Hepatocyte (in vitro differentiated cells): ENCODE results near the gene C3orf20. TPM values are rescaled to one million over a fixed set of nuclear protein-coding genes. Genes with fewer than 3 reads are reported as not detected.

Experiments
- DNase-seq: peaks from one replicate; pipeline ENCODE4 v3.0.0-alpha.2; 2016; ENCODE audit warnings: low spot score
- H2AFZ ChIP-seq: fragments of 200-600 bp; sonication (generic); 2 replicates; pipeline ENCODE4 v1.6.0; 2016; ENCODE audit warnings: antibody characterized with exemption, mild to moderate bottlenecking
- H3K27ac ChIP-seq: fragments of 200-600 bp; sonication (generic); 2 replicates; pipeline ENCODE4 v1.5.1; 2016; ENCODE audit warnings: mild to moderate bottlenecking
- H3K27me3 ChIP-seq: fragments of 200-600 bp; sonication (generic); 2 replicates; pipeline ENCODE4 v1.6.1; 2016
- H3K36me3 ChIP-seq: fragments of 200-600 bp; sonication (generic); replicated peaks from 2 replicates; pipeline ENCODE4 v1.5.1; 2016; ENCODE audit warnings: low read depth; ENCODE audit not compliant: insufficient read depth
- H3K4me1 ChIP-seq: fragments of 200-600 bp; sonication (generic); 2 replicates; pipeline ENCODE4 v1.5.1; 2016; ENCODE audit warnings: mild to moderate bottlenecking, moderate library complexity; ENCODE audit not compliant: insufficient read depth
- H3K4me2 ChIP-seq: fragments of 200-600 bp; sonication (generic); 2 replicates; pipeline ENCODE4 v1.6.0; 2016
- H3K4me3 ChIP-seq: fragments of 200-600 bp; sonication (generic); 2 replicates; pipeline ENCODE4 v1.5.1; 2016; ENCODE audit warnings: mild to moderate bottlenecking
- H3K79me2 ChIP-seq: fragments of 200-600 bp; sonication (generic); 2 replicates; pipeline ENCODE4 v1.6.0; 2017; ENCODE audit warnings: mild to moderate bottlenecking
- H3K9me2 ChIP-seq: fragments of 200-600 bp; sonication (generic); replicated peaks from 2 replicates; pipeline ENCODE4 v1.6.0; 2017; ENCODE audit warnings: mild to moderate bottlenecking; ENCODE audit not compliant: insufficient read depth
- H3K9me3 ChIP-seq: fragments of 200-600 bp; sonication (generic); 2 replicates; pipeline ENCODE4 v1.5.1; 2016; ENCODE audit warnings: low read depth, mild to moderate bottlenecking
- H4K20me1 ChIP-seq: fragments of 200-600 bp; sonication (generic); 2 replicates; pipeline ENCODE4 v1.6.0; 2016; ENCODE audit warnings: mild to moderate bottlenecking; ENCODE audit not compliant: insufficient read depth, poor library complexity, severe bottlenecking
- CTCF ChIP-seq: fragments of 200-600 bp; sonication (generic); IDR thresholded peaks from 2 replicates; pipeline ENCODE4 v1.5.1; 2016; ENCODE audit warnings: antibody characterized with exemption, mild to moderate bottlenecking; ENCODE audit not compliant: poor library complexity
- EZH2 ChIP-seq: fragments of 200-600 bp; sonication (generic); IDR thresholded peaks from 2 replicates; pipeline ENCODE4 v1.6.1; 2016; ENCODE audit warnings: antibody characterized with exemption, mild to moderate bottlenecking, borderline replicate concordance
- EZH2phosphoT487 ChIP-seq: fragments of 200-600 bp; sonication (generic); IDR thresholded peaks from one replicate; pipeline ENCODE4 v1.6.1; 2018; ENCODE audit warnings: antibody characterized with exemption, mild to moderate bottlenecking, low read depth, moderate library complexity; ENCODE audit not compliant: unreplicated experiment, severe bottlenecking
- WGBS: methylation state at CpG from one replicate; pipeline ENCODE4 v1.1.6; 2016; ENCODE audit warnings: low lambda C conversion rate; ENCODE audit errors: missing lambda C conversion rate; 5-methylcytosine and 5-hydroxymethylcytosine counted together
- polyA plus RNA-seq: library from polyadenylated mRNA; unstranded; fragments of >200 nt; fragmentation: Nextera tagmentation; extraction: Ambion mirVana; gene quantifications from 2 replicates; pipeline ENCODE4 v1.2.1, GENCODE V29; 2016
- total RNA-seq: library from RNA; depleted of rRNA; stranded (reverse); fragments of >200 nt; gene quantifications from 2 replicates; pipeline ENCODE4 v1.2.3, GENCODE V29; 2014

The C3orf20 gene
- total and polyA plus RNA-seq, 2 experiments from 2014 or later = 0.07 TPM; not detected in 1

- H2AFZ ChIP-seq = no peak overlapping the region
- no peaks in the 10 kb centered on the region for H3K4me1 ChIP-seq
- no peaks in the 10 kb centered on the region for H3K36me3 ChIP-seq
- H3K9me3 ChIP-seq = no peaks in the 10 kb centered on the region
- H3K4me3 ChIP-seq = no peak overlapping the region
- DNase-seq = no peak
- no peaks in the 10 kb centered on the region for H3K27me3 ChIP-seq
- no peak for TF ChIP-seq EZH2phosphoT487
- TF ChIP-seq EZH2 = no peak
- H3K4me2 ChIP-seq = no peak overlapping the region
- H3K27ac ChIP-seq = no peak overlapping the region
- no peaks in the 10 kb centered on the region for H4K20me1 ChIP-seq
- no peaks in the 10 kb centered on the region for H3K9me2 ChIP-seq
- 64% methylated on average over 9 of the region's 9 CpGs for WGBS
- no peaks in the 10 kb centered on the region for H3K79me2 ChIP-seq
Measured at GRCh38 chr3:14767245-14768051, 92.5 kb downstream of the C3orf20 start.

- H3K4me1 ChIP-seq = no peaks in the 10 kb centered on the region
- H3K9me2 ChIP-seq = no peaks in the 10 kb centered on the region
- 89% methylated on average over 11 of the region's 11 CpGs for WGBS
- H3K36me3 ChIP-seq = no peaks in the 10 kb centered on the region
- H2AFZ ChIP-seq = no peak overlapping the region
- H3K27ac ChIP-seq = no peak overlapping the region
- H3K9me3 ChIP-seq = no peaks in the 10 kb centered on the region
- H3K4me2 ChIP-seq = no peak overlapping the region
- TF ChIP-seq EZH2phosphoT487 = no peak
- TF ChIP-seq EZH2 = no peak
- TF ChIP-seq CTCF = no peak
- H3K4me3 ChIP-seq = no peak overlapping the region
- DNase-seq = no peak
- H3K27me3 ChIP-seq = no peaks in the 10 kb centered on the region
- no peaks in the 10 kb centered on the region for H3K79me2 ChIP-seq
- no peaks in the 10 kb centered on the region for H4K20me1 ChIP-seq
Measured at GRCh38 chr3:14768182-14768790, 93.3 kb downstream of the C3orf20 start.

GRCh38 chr3:14768881-14769280, 93.9 kb downstream of the C3orf20 start:
- Histone ChIP-seq H3K79me2 (no peaks in the 10 kb centered on the region), H3K9me3 (no peaks in the 10 kb centered on the region), H4K20me1 (no peaks in the 10 kb centered on the region), H3K9me2 (no peaks in the 10 kb centered on the region), H3K36me3 (no peaks in the 10 kb centered on the region), H3K4me3 (no peak overlapping the region), H3K27ac (no peak overlapping the region), H3K4me1 (no peaks in the 10 kb centered on the region), H2AFZ (no peak overlapping the region), H3K27me3 (no peaks in the 10 kb centered on the region), H3K4me2 (no peak overlapping the region)
- no peak for TF ChIP-seq CTCF
- TF ChIP-seq EZH2phosphoT487 = no peak
- TF ChIP-seq EZH2 = no peak
- WGBS = 91% methylated on average over 6 of the region's 6 CpGs
- no peak for DNase-seq

- no peaks in the 10 kb centered on the region for H4K20me1 ChIP-seq
- no peak overlapping the region for H2AFZ ChIP-seq
- no peaks in the 10 kb centered on the region for H3K79me2 ChIP-seq
- H3K36me3 ChIP-seq = no peaks in the 10 kb centered on the region
- no peak overlapping the region for H3K4me3 ChIP-seq
- no peaks in the 10 kb centered on the region for H3K9me2 ChIP-seq
- no peak for DNase-seq
- TF ChIP-seq EZH2phosphoT487 (no peak), CTCF (no peak), EZH2 (no peak)
- H3K4me2 ChIP-seq = no peak overlapping the region
- H3K9me3 ChIP-seq = no peaks in the 10 kb centered on the region
- no peaks in the 10 kb centered on the region for H3K27me3 ChIP-seq
- no peaks in the 10 kb centered on the region for H3K4me1 ChIP-seq
- no peak overlapping the region for H3K27ac ChIP-seq
- 85% methylated on average over 10 of the region's 11 CpGs for WGBS
Measured at GRCh38 chr3:14769544-14770325, 94.8 kb downstream of the C3orf20 start.
